GM03348 (cell line): Measurements from ENCODE around the gene PRR12.

Experiments
- DNase-seq: peaks from one replicate; pipeline ENCODE4 v3.0.0; 2012; ENCODE audit warnings: low spot score

The PRR12 gene

GRCh38 chr19:49666120-49666444, 75.1 kb downstream of the PRR12 start:
- DNase-seq, result no peak

- DNase-seq, result no peak
These were observed 76.5 kb downstream of the PRR12 start for GRCh38 chr19:49667473-49667872.

- no peak for DNase-seq
These were observed 78.5 kb downstream of the PRR12 start for GRCh38 chr19:49669516-49669915.

GRCh38 chr19:49672131-49672919, 81.3 kb downstream of the PRR12 start:
- peak; percentile 82 for DNase-seq
